SK-N-MC (cell line): ENCODE measurements around the gene LCT.
"Not testable (repeated sequence)": the region's sequence is repeated elsewhere in the genome, so short reads cannot be mapped to it uniquely, and the experiment has no call there.

Source experiments
- DNase-seq: peaks from one replicate; pipeline ENCODE4 v3.0.0-alpha.2; 2011; ENCODE audit warnings: low read depth, low spot score
- H3K27ac ChIP-seq: fragments of 200-600 bp; sonication (generic); 2 replicates; pipeline ENCODE4 v1.5.1; 2016; ENCODE audit warnings: mixed run types
- H3K36me3 ChIP-seq: fragments of 200-600 bp; sonication (generic); 2 replicates; pipeline ENCODE4 v1.6.1; 2017; ENCODE audit warnings: antibody characterized with exemption, low read length, mixed read lengths; ENCODE audit not compliant: insufficient read depth
- H3K4me3 ChIP-seq: fragments of 200-600 bp; sonication (generic); 2 replicates; pipeline ENCODE4 v1.5.1; 2016
- H3K9ac ChIP-seq: fragments of 200-600 bp; sonication (generic); 2 replicates; pipeline ENCODE4 v1.8.0; 2017; ENCODE audit warnings: mixed run types, mixed read lengths; ENCODE audit not compliant: insufficient read length
- H3K9me3 ChIP-seq: fragments of 200-600 bp; sonication (generic); 2 replicates; pipeline ENCODE4 v1.6.1; 2017; ENCODE audit warnings: low read depth, mild to moderate bottlenecking, antibody characterized with exemption, low read length, moderate library complexity, mixed read lengths
- EZH2 ChIP-seq: fragments of 200-600 bp; sonication (generic); IDR thresholded peaks from one replicate; pipeline ENCODE4 v1.6.1; 2017; ENCODE audit warnings: antibody characterized with exemption
- FOXP2 ChIP-seq: optimal IDR thresholded peaks from 2 replicates; pipeline ENCODE3; 2011; ENCODE audit warnings: mild to moderate bottlenecking, moderate library complexity; ENCODE audit not compliant: insufficient read depth; ENCODE audit errors: extremely low read length, control extremely low read depth
- POLR2AphosphoS5 ChIP-seq: IDR thresholded peaks from 2 replicates; pipeline ENCODE4 v1.6.1; 2012; ENCODE audit warnings: mild to moderate bottlenecking, low read depth, low read length, borderline replicate concordance

The LCT gene

GRCh38 chr2:135815269-135815668 lies 21.7 kb downstream of the LCT start:
- H3K27ac ChIP-seq = no peak overlapping the region
- no peak for DNase-seq
- no peak for TF ChIP-seq POLR2AphosphoS5
- no peak for TF ChIP-seq EZH2
- TF ChIP-seq FOXP2 = no peak

GRCh38 chr2:135812907-135813511 lies 24.0 kb downstream of the LCT start:
- Histone ChIP-seq H3K27ac (no peak overlapping the region), H3K9ac (no peak overlapping the region), H3K4me3 (no peak overlapping the region), H3K9me3 (no peaks in the 10 kb centered on the region), H3K36me3 (no peaks in the 10 kb centered on the region; the same call in 1 of the 2 replicates)
- no peak for TF ChIP-seq FOXP2
- TF ChIP-seq POLR2AphosphoS5 = no peak
- no peak for TF ChIP-seq EZH2
- no peak for DNase-seq

More at GRCh38 chr2:135815269-135815668, 21.7 kb downstream of the LCT start:
- H3K9me3 ChIP-seq = no peaks in the 10 kb centered on the region
- H3K9ac ChIP-seq = no peak overlapping the region
- H3K4me3 ChIP-seq = no peak overlapping the region
- H3K36me3 ChIP-seq = no peaks in the 10 kb centered on the region; the same call in 1 of the 2 replicates

- H3K36me3 ChIP-seq, H3K27ac ChIP-seq, H3K4me3 ChIP-seq, DNase-seq, H3K9ac ChIP-seq, H3K9me3 ChIP-seq: not testable (repeated sequence)
These were observed 29.1 kb downstream of the LCT start for GRCh38 chr2:135807874-135808273.

- no peaks in the 10 kb centered on the region for H3K36me3 ChIP-seq
- no peak overlapping the region for H3K27ac ChIP-seq
- no peaks in the 10 kb centered on the region for H3K9me3 ChIP-seq
- H3K4me3 ChIP-seq = no peak overlapping the region
- no peak overlapping the region for H3K9ac ChIP-seq
- TF ChIP-seq EZH2 (no peak), POLR2AphosphoS5 (no peak), FOXP2 (no peak)
- DNase-seq = no peak
These were observed 33.7 kb downstream of the LCT start for GRCh38 chr2:135803278-135803677.

- no peak for DNase-seq
- Histone ChIP-seq H3K4me3 (no peak overlapping the region), H3K9me3 (no peaks in the 10 kb centered on the region), H3K9ac (no peak overlapping the region), H3K36me3 (no peaks in the 10 kb centered on the region), H3K27ac (no peak overlapping the region)
- no peak for TF ChIP-seq POLR2AphosphoS5
- TF ChIP-seq EZH2 = no peak
- no peak for TF ChIP-seq FOXP2
These were observed 34.6 kb downstream of the LCT start for GRCh38 chr2:135802350-135802749.

- TF ChIP-seq FOXP2 = no peak
- TF ChIP-seq POLR2AphosphoS5 = no peak
- no peak for TF ChIP-seq EZH2
- H3K36me3 ChIP-seq = no peaks in the 10 kb centered on the region
- no peak overlapping the region for H3K9ac ChIP-seq
- DNase-seq = no peak
- no peak overlapping the region for H3K27ac ChIP-seq
- no peaks in the 10 kb centered on the region for H3K9me3 ChIP-seq
- H3K4me3 ChIP-seq = no peak overlapping the region
These were observed 36.2 kb downstream of the LCT start for GRCh38 chr2:135800513-135801460.

- Histone ChIP-seq H3K9ac (no peak overlapping the region), H3K4me3 (no peak overlapping the region), H3K27ac (no peak overlapping the region), H3K36me3 (no peaks in the 10 kb centered on the region), H3K9me3 (no peaks in the 10 kb centered on the region)
- no peak for DNase-seq
- TF ChIP-seq FOXP2 (no peak), POLR2AphosphoS5 (no peak), EZH2 (no peak)
These were observed 37.2 kb downstream of the LCT start for GRCh38 chr2:135799738-135800137.

- no peaks in the 10 kb centered on the region for H3K36me3 ChIP-seq
- H3K9me3 ChIP-seq = no peaks in the 10 kb centered on the region
- no peak overlapping the region for H3K27ac ChIP-seq
- H3K4me3 ChIP-seq = no peak overlapping the region
- no peak for DNase-seq
- TF ChIP-seq POLR2AphosphoS5 = no peak
- TF ChIP-seq EZH2 = no peak
- no peak for TF ChIP-seq FOXP2
- no peak overlapping the region for H3K9ac ChIP-seq
These were observed 38.2 kb downstream of the LCT start for GRCh38 chr2:135798762-135799161.
